Sigmoid colon (tissue), 7 donors: ENCODE measurements around the gene RND3. TPM values are rescaled to one million over a fixed set of nuclear protein-coding genes. Genes with fewer than 3 reads are reported as not detected.

ENCODE experiments used
- DNase-seq: peaks from one replicate; pipeline ENCODE4 v3.0.0-alpha.2; 2019
- H3K27ac ChIP-seq, 4 donors: fragments of 200-600 bp; sonication (generic); one replicate each; pipeline ENCODE4 v1.5.1; 2016 to 2019; ENCODE audit warnings: mild to moderate bottlenecking in 1 of 4
- H3K27me3 ChIP-seq, 3 donors: fragments of 200-600 bp; sonication (generic); one replicate each; pipeline ENCODE4 v1.5.1; 2019; ENCODE audit warnings: mild to moderate bottlenecking in 1 of 3
- H3K36me3 ChIP-seq, 4 donors: fragments of 200-600 bp; sonication (generic); one replicate each; pipeline ENCODE4 v1.5.1; 2016 to 2019
- H3K4me1 ChIP-seq, 4 donors: fragments of 200-600 bp; sonication (generic); one replicate each; pipeline ENCODE4 v1.5.1; 2017 to 2019
- H3K4me3 ChIP-seq, 4 donors: fragments of 200-600 bp; sonication (generic); one replicate each; pipeline ENCODE4 v1.5.1; 2017 to 2019; ENCODE audit warnings: mild to moderate bottlenecking in 2 of 4, moderate library complexity in 1 of 4
- H3K9me3 ChIP-seq, 4 donors: fragments of 200-600 bp in 3 of 4; sonication (generic) in 3 of 4; one replicate each; pipeline versions ENCODE4 v1.5.1 to v1.6.1; 2013 to 2019
- EP300 ChIP-seq, 4 donors: sonication (generic); formaldehyde crosslinking; IDR thresholded peaks; one replicate each; pipeline ENCODE4 v1.6.1; 2017; ENCODE audit warnings: antibody characterized with exemption in 4 of 4
- POLR2A ChIP-seq, 2 donors: fragments of 450-650 bp; IDR thresholded peaks; one replicate each; pipeline ENCODE4 v1.6.1; 2016; ENCODE audit warnings: antibody characterized with exemption in 2 of 2, mild to moderate bottlenecking in 2 of 2, moderate library complexity in 2 of 2
- POLR2AphosphoS5 ChIP-seq, 4 donors: sonication (generic); formaldehyde crosslinking; IDR thresholded peaks; one replicate each; pipeline ENCODE4 v1.6.1; 2017; ENCODE audit warnings: antibody characterized with exemption in 4 of 4
- WGBS, 2 donors: extraction: QIAGEN DNeasy Blood & Tissue Kit; methylation state at CpG; one replicate each; pipeline ENCODE4 v1.1.7; 2013; 5-methylcytosine and 5-hydroxymethylcytosine counted together
- intact Hi-C: fragments of 100-400 bp; cut with DNase I; formaldehyde crosslinking; loops from one replicate; pipeline ENCODE4 v1.15.1; 2023
- polyA plus RNA-seq, 3 donors: library from polyadenylated mRNA; stranded (reverse); fragments of 200-250 nt; gene quantifications; one replicate each; pipeline ENCODE4 v1.2.3, GENCODE V29; 2013
- total RNA-seq, 4 donors: library from RNA; depleted of rRNA; stranded (reverse); fragments of >200 nt; gene quantifications; one replicate each; pipeline ENCODE4 v1.1.0, GENCODE V29; 2016
- TF ChIP-seq, protein P1 (sequence below), 4 experiments: fragments of 450-650 bp in 3 of 4; fragments of 200-600 bp in 1 of 4; IDR thresholded peaks; one replicate each; pipeline ENCODE4 v1.5.1; 2016 to 2019; ENCODE audit warnings: antibody characterized with exemption in 4 of 4, mild to moderate bottlenecking in 3 of 4, moderate library complexity in 2 of 4
- donor health status: healthy with polysubstance abuse.
- donor health status: Bipolar disorder and iron deficiency.
- donor health status: healthy.

RND3 gene
- total and polyA plus RNA-seq, 7 donors: 22.3 to 171 (median 31.3) TPM

DNA sequence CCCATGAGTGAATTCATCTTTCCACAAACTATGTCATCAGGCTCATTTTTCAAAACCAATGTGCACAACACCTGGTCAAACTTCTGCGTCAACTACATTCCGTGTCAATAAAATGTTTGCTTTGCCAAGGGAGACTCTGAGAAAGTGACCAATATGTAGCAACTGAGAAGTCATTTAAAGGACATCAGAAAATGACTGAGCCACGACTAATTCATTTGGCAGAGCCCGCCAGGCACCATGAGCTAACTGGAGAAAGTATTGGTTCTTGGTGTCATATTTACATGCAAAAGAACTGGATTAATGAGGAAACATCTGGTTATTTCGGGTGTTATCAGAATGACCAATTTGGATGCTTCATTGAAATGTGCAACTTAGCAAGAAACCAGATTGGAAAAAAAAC is 7.2 kb downstream of the RND3 start:
- DNase-seq: peak; percentile 64
- H3K4me1 ChIP-seq: peaks cover 0 to 96% (median 91%) of the 10 kb centered on the region in 4 donors
- H3K27me3 ChIP-seq: no peaks in the 10 kb centered on the region
- no peaks in the 10 kb centered on the region for H3K9me3 ChIP-seq
- TF ChIP-seq POLR2A (IDR thresholded peaks at IDR 0.05): no peak
- TF ChIP-seq, protein P1, sequence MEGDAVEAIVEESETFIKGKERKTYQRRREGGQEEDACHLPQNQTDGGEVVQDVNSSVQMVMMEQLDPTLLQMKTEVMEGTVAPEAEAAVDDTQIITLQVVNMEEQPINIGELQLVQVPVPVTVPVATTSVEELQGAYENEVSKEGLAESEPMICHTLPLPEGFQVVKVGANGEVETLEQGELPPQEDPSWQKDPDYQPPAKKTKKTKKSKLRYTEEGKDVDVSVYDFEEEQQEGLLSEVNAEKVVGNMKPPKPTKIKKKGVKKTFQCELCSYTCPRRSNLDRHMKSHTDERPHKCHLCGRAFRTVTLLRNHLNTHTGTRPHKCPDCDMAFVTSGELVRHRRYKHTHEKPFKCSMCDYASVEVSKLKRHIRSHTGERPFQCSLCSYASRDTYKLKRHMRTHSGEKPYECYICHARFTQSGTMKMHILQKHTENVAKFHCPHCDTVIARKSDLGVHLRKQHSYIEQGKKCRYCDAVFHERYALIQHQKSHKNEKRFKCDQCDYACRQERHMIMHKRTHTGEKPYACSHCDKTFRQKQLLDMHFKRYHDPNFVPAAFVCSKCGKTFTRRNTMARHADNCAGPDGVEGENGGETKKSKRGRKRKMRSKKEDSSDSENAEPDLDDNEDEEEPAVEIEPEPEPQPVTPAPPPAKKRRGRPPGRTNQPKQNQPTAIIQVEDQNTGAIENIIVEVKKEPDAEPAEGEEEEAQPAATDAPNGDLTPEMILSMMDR (IDR thresholded peaks at IDR 0.05): no peak
- TF ChIP-seq POLR2AphosphoS5 (IDR thresholded peaks at IDR 0.05): no peak
- no peak for TF ChIP-seq EP300 (IDR thresholded peaks at IDR 0.05)
- no peak overlapping the region for H3K4me3 ChIP-seq
- H3K27ac ChIP-seq: peak overlapping the region in 3 of 4 donors; percentile 75 to 96 (median 76)
- intact Hi-C loops: loop anchor here (5.0 to 10.0 kb wide), 5 partner anchors 415 to 1148 kb away; partner anchors contain the start of gene LYPD6
- WGBS, 2 donors: 82 to 83% methylated on average over 5 of the region's 5 CpGs
- H3K36me3 ChIP-seq: no peaks in the 10 kb centered on the region

DNA sequence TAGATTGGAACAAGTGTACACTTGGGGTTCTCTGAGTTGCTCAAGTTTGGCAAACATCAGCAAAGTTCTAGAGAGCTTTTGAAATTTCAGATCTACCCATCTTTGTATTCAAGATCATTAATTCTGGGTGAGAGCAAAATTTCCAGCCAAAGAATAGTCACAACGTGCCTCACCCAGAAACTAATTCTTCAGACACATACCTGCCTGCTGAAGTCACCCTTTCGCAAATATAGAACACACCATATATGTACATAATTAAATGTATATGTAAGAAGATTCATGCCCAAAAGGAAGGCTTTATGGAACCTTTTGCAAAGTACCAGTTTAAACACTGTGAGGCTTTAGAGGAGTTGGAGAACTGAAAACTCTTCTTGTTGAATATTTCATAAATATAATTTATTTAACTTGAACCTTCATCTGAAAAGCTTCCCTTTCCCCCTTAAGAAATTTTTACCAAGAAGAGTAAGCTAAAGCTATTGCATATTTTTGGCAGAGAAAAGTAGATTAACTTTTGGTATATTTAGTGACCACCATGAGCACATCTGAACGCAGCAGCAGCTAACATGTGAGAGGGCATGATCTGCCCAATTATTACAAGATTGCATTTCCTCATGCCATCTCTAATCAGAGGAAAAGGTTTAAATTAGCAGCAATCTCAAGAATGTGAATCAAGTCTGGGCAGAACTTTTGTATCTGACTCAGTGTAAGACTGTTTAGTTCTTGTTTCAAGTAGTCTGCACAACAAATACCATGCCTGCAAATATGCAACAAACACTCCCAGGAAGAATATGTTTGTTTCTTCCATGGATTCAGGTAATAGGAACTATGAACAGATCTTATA is 8.2 kb downstream of the RND3 start:
- Histone ChIP-seq H3K4me3 (no peak overlapping the region), H3K36me3 (peaks cover 0 to 6% (median 0%) of the 10 kb centered on the region in 4 donors), H3K27me3 (no peaks in the 10 kb centered on the region), H3K9me3 (no peaks in the 10 kb centered on the region), H3K4me1 (peaks cover 0 to 98% (median 90%) of the 10 kb centered on the region in 4 donors), H3K27ac (peak overlapping the region; percentile 71 to 96 (median 76))
- DNase-seq: no peak
- WGBS, 2 donors: 60 to 67% methylated on average over 3 of the region's 3 CpGs
- no peak for TF ChIP-seq POLR2A (IDR thresholded peaks at IDR 0.05)
- no peak for TF ChIP-seq POLR2AphosphoS5 (IDR thresholded peaks at IDR 0.05)
- TF ChIP-seq, protein P1 (IDR thresholded peaks at IDR 0.05): no peak
- no peak for TF ChIP-seq EP300 (IDR thresholded peaks at IDR 0.05)
- intact Hi-C loops: no loop called here

DNA sequence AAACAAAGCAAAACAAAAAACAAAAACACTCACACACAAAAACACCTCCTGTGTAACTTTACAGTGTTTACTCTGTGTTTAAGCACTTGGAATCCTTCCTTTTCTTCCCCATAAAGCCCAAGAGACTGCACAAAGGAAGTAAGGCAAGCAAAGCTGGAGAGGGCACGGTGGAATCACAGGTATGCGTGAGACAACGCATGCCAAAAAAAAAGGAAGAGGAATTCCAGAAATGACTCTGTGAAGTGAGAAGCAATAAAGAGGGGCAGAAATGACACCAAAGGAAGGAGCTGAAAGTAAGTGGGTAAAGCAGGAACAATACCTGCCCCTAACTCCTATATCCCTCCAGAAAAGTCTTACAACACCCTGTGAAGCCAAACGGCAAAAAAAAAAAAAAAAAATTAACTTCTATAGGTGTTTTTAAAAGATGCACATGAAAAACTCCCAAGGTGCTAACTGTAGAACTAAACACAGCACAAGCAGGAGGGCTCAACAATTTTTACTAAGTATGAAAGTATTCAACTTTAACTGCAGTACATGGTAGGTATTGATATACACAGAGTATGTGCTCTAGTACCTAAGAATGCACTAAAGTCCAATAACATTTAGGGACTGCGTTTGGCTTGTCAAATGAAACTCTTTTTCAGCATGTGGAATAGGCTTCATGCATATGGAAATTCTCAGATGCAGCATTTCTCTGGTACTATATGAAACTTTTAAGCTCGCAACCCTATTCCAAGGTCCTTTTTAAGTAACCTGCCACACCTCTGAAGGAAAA is 9.1 kb downstream of the RND3 start:
- Histone ChIP-seq H3K4me3 (no peak overlapping the region), H3K27ac (peak overlapping the region; percentile 71 to 96 (median 76)), H3K9me3 (no peaks in the 10 kb centered on the region), H3K36me3 (peaks cover 0 to 15% (median 0%) of the 10 kb centered on the region in 4 donors), H3K27me3 (no peaks in the 10 kb centered on the region), H3K4me1 (peaks cover 0 to 94% (median 88%) of the 10 kb centered on the region in 4 donors)
- intact Hi-C loops: no loop called here
- TF ChIP-seq, protein P1 (IDR thresholded peaks at IDR 0.05): no peak
- TF ChIP-seq EP300 (IDR thresholded peaks at IDR 0.05) (no peak), POLR2AphosphoS5 (IDR thresholded peaks at IDR 0.05) (no peak), POLR2A (IDR thresholded peaks at IDR 0.05) (no peak)
- 17 to 44% methylated on average over 6 of the region's 6 CpGs for WGBS, 2 donors
- no peak for DNase-seq

DNA sequence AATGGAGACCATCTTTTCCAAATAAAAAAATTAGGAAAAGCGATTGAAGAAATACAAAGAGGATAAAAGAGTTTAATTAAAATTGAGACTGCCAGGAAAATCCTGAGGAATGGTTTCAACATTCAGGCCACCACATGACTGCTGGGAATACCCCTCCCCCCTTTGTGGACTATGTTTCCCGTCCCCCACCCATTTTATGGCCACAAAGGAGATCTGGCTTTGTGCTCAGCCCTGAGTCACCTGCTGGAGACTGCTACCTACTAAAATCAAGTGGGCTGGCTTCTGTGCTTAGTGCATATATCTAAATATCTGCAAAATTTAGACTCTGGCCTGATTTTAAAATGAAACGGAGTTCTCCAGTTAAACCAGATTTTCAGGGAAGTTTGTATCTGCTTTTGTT is 10.1 kb downstream of the RND3 start:
- no peak for TF ChIP-seq POLR2A (IDR thresholded peaks at IDR 0.05)
- TF ChIP-seq POLR2AphosphoS5 (IDR thresholded peaks at IDR 0.05): peak in 1 of 4 donors; percentile 14
- peak in 1 of 4 donors; percentile 11 for TF ChIP-seq EP300 (IDR thresholded peaks at IDR 0.05)
- TF ChIP-seq, protein P1 (IDR thresholded peaks at IDR 0.05): no peak
- WGBS, 2 donors: 22 to 60% methylated on average over 3 of the region's 3 CpGs
- Histone ChIP-seq H3K4me1 (peaks cover 0 to 89% (median 81%) of the 10 kb centered on the region in 4 donors), H3K4me3 (peak overlapping the region in 1 of 4 donors; percentile 9), H3K27ac (peak overlapping the region; percentile 71 to 96 (median 76)), H3K9me3 (no peaks in the 10 kb centered on the region), H3K36me3 (peaks cover 0 to 25% (median 0%) of the 10 kb centered on the region in 4 donors), H3K27me3 (no peaks in the 10 kb centered on the region)
- DNase-seq: no peak
- intact Hi-C loops: no loop called here
